Measurements from ENCODE around the gene ZNF330.

DNA sequence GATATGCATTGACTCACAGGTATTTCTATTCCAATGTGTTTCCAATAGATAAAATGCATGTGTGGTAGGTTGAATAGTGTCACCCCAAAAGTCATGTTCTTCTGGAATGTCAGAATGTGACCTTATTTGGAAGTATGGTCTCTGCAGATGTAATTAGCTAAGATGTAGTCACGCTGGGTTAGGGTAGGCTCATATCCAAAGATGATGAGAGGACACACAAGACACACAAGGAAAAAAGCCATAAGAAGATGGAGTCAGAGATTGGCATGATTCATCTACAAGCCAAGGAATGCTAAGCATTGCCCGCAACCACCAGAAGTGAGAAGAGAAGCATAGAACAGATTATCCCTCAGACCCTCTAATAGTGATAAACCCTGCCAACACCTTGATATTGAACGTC is 17.5 kb downstream of the ZNF330 start:
- TF ChIP-seq, protein P1, sequence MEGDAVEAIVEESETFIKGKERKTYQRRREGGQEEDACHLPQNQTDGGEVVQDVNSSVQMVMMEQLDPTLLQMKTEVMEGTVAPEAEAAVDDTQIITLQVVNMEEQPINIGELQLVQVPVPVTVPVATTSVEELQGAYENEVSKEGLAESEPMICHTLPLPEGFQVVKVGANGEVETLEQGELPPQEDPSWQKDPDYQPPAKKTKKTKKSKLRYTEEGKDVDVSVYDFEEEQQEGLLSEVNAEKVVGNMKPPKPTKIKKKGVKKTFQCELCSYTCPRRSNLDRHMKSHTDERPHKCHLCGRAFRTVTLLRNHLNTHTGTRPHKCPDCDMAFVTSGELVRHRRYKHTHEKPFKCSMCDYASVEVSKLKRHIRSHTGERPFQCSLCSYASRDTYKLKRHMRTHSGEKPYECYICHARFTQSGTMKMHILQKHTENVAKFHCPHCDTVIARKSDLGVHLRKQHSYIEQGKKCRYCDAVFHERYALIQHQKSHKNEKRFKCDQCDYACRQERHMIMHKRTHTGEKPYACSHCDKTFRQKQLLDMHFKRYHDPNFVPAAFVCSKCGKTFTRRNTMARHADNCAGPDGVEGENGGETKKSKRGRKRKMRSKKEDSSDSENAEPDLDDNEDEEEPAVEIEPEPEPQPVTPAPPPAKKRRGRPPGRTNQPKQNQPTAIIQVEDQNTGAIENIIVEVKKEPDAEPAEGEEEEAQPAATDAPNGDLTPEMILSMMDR (IDR thresholded peaks at IDR 0.05; ENCODE audit: low read depth, low read length, poor library complexity, severe bottlenecking) = no peak
- TF ChIP-seq EZH2phosphoT487 (IDR thresholded peaks at IDR 0.05; ENCODE audit: borderline replicate concordance, low read length) = no peak

Data from DOHH2 (cell line).